Activated T-helper 2 cell treated with anti-CD3 and anti-CD28 coated beads, Interferon-gamma antibody, Interleukin-2, Interleukin-4, amounts not matched to agents 10 μg/mL and 5 μg/mL and 100 μg/mL, durations not matched to agents 14 hours and 24 hours and 36 hours (primary cell): Measurements from ENCODE around the gene MTM1. TPM values are rescaled to one million over a fixed set of nuclear protein-coding genes. Genes with fewer than 3 reads are reported as not detected.

Source experiments
- DNase-seq: peaks from one replicate; pipeline ENCODE4 v3.0.0; 2021; ENCODE audit warnings: low spot score
- H3K27ac Mint-ChIP-seq: one replicate; pipeline ENCODE4 v1.8.0; 2021; ENCODE audit warnings: mixed read lengths
- H3K27me3 Mint-ChIP-seq: one replicate; pipeline ENCODE4 v1.8.0; 2021; ENCODE audit warnings: low read depth, mixed read lengths
- H3K36me3 Mint-ChIP-seq: one replicate; pipeline ENCODE4 v1.8.0; 2021; ENCODE audit warnings: low read depth, mixed read lengths
- H3K4me1 Mint-ChIP-seq: one replicate; pipeline ENCODE4 v1.8.0; 2021; ENCODE audit warnings: low read depth, mixed read lengths
- H3K4me3 Mint-ChIP-seq: one replicate; pipeline ENCODE4 v1.8.0; 2021; ENCODE audit warnings: low read depth, mild to moderate bottlenecking, moderate library complexity, mixed read lengths
- H3K9me3 Mint-ChIP-seq: one replicate; pipeline ENCODE4 v1.8.0; 2021; ENCODE audit warnings: mixed read lengths
- intact Hi-C: fragments of 100-400 bp; cut with micrococcal nuclease; formaldehyde crosslinking; loops from one replicate; pipeline ENCODE4 v1.15.1; 2023
- total RNA-seq: library from RNA; stranded (reverse); gene quantifications from 2 replicates; pipeline ENCODE4 v1.2.3, GENCODE V29; 2022

The MTM1 gene
- total RNA-seq, 1 donor from 2014 or later: 26.5 TPM

DNA sequence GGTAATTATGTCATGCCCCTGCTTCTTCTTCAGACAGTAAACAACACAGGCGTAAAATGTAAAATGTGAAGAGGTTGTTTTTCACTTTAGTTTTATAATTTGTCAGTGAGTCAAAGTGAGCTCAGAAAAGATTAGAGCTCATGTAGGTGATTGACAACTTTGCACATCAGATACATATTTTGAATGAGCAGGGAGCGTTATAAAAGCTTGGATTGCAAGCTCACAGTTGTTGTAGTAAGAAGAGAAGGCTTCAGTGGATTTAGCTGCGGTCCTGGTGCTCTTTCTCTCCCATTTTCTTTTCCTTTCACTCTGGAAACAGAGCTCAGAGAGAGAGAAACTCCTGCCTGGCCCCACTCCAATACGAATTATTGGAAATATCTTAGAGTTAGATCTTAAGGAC, 151.2 kb downstream of the MTM1 start:
- no peak for DNase-seq
- no peak overlapping the region for H3K4me3 Mint-ChIP-seq
- peaks cover 6% of the 10 kb centered on the region for H3K4me1 Mint-ChIP-seq
- H3K27me3 Mint-ChIP-seq: no peaks in the 10 kb centered on the region
- H3K9me3 Mint-ChIP-seq: peaks cover 4% of the 10 kb centered on the region
- intact Hi-C loops: no loop called here
- peaks cover 28% of the 10 kb centered on the region for H3K36me3 Mint-ChIP-seq
- H3K27ac Mint-ChIP-seq: no peak overlapping the region

Other genes starting within 250 kb of the MTM1 start
- gene MAMLD1, start 205.3 kb upstream of the MTM1 start, total RNA-seq: 12.9 and 18.4 TPM in 2 replicates
- gene MTMR1, start 124.8 kb downstream of the MTM1 start, total RNA-seq: 31.4 and 32.5 TPM in 2 replicates